Neural crest cell (in vitro differentiated cells): ENCODE data around the gene LRRC8E. TPM values are rescaled to one million over a fixed set of nuclear protein-coding genes. Genes with fewer than 3 reads are reported as not detected.
A peak's percentile ranks its signal among the peaks of the same experiment; 100 is the strongest.

Experiments
- DNase-seq: peaks from one replicate; pipeline ENCODE4 v3.0.0; 2021; ENCODE audit warnings: low read depth, mixed read lengths, low spot score
- H3K27ac Mint-ChIP-seq: one replicate; pipeline ENCODE4 v1.8.0; 2021; ENCODE audit warnings: mild to moderate bottlenecking, mixed read lengths; ENCODE audit not compliant: unreplicated experiment
- H3K27me3 Mint-ChIP-seq: 2 replicates; pipeline ENCODE4 v1.8.0; 2021; ENCODE audit warnings: low read depth, mild to moderate bottlenecking, mixed read lengths
- H3K36me3 Mint-ChIP-seq: 2 replicates; pipeline ENCODE4 v1.8.0; 2021; ENCODE audit warnings: low read depth, mild to moderate bottlenecking, mixed read lengths
- H3K4me1 Mint-ChIP-seq: 2 replicates; pipeline ENCODE4 v1.8.0; 2021; ENCODE audit warnings: mixed read lengths
- H3K4me3 Mint-ChIP-seq: one replicate; pipeline ENCODE4 v1.8.0; 2021; ENCODE audit warnings: mild to moderate bottlenecking, mixed read lengths
- H3K9me3 Mint-ChIP-seq: 2 replicates; pipeline ENCODE4 v1.8.0; 2021; ENCODE audit warnings: mixed read lengths
- total RNA-seq: library from RNA; stranded (reverse); gene quantifications from 2 replicates; pipeline ENCODE4 v1.2.1, GENCODE V29; 2021
- TF ChIP-seq, protein P1 (sequence below): fragments of 200-600 bp; sonication (generic); conservative IDR thresholded peaks from 2 replicates; pipeline ENCODE4 v1.5.0; 2021; ENCODE audit warnings: antibody characterized with exemption, mild to moderate bottlenecking

LRRC8E gene
- total RNA-seq, 1 donor from 2014 or later = 0.51 TPM

DNA sequence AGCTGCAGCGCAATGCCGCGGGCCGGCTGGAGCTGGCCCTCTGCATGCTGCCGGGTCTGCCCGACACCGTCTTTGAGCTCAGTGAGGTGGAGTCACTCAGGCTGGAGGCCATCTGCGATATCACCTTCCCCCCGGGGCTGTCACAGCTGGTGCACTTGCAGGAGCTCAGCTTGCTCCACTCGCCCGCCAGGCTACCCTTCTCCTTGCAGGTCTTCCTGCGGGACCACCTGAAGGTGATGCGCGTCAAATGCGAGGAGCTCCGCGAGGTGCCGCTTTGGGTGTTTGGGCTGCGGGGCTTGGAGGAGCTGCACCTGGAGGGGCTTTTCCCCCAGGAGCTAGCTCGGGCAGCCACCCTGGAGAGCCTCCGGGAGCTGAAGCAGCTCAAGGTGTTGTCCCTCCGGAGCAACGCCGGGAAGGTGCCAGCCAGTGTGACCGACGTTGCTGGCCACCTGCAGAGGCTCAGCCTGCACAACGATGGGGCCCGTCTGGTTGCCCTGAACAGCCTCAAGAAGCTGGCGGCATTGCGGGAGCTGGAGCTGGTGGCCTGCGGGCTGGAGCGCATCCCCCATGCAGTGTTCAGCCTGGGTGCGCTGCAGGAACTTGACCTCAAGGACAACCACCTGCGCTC lies 11.6 kb downstream of the LRRC8E start:
- Mint-ChIP-seq H3K4me1 (peaks cover 19% of the 10 kb centered on the region), H3K27me3 (peaks cover 6% of the 10 kb centered on the region), H3K27ac (no peak overlapping the region), H3K36me3 (no peaks in the 10 kb centered on the region), H3K4me3 (no peak overlapping the region), H3K9me3 (no peaks in the 10 kb centered on the region)
- TF ChIP-seq, protein P1, sequence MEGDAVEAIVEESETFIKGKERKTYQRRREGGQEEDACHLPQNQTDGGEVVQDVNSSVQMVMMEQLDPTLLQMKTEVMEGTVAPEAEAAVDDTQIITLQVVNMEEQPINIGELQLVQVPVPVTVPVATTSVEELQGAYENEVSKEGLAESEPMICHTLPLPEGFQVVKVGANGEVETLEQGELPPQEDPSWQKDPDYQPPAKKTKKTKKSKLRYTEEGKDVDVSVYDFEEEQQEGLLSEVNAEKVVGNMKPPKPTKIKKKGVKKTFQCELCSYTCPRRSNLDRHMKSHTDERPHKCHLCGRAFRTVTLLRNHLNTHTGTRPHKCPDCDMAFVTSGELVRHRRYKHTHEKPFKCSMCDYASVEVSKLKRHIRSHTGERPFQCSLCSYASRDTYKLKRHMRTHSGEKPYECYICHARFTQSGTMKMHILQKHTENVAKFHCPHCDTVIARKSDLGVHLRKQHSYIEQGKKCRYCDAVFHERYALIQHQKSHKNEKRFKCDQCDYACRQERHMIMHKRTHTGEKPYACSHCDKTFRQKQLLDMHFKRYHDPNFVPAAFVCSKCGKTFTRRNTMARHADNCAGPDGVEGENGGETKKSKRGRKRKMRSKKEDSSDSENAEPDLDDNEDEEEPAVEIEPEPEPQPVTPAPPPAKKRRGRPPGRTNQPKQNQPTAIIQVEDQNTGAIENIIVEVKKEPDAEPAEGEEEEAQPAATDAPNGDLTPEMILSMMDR = no peak
- no peak for DNase-seq

DNA sequence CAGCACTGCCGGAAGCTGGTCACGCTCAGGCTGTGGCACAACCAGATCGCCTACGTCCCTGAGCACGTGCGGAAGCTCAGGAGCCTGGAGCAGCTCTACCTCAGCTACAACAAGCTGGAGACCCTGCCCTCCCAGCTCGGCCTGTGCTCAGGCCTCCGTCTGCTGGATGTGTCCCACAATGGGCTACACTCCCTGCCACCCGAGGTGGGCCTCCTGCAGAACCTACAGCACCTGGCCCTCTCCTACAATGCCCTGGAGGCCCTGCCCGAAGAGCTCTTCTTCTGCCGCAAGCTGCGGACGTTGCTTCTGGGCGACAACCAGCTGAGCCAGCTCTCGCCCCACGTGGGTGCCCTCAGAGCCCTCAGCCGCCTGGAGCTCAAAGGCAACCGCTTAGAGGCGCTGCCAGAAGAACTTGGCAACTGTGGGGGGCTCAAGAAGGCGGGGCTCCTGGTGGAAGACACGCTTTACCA lies 12.1 kb downstream of the LRRC8E start:
- TF ChIP-seq, protein P1 = no peak

DNA sequence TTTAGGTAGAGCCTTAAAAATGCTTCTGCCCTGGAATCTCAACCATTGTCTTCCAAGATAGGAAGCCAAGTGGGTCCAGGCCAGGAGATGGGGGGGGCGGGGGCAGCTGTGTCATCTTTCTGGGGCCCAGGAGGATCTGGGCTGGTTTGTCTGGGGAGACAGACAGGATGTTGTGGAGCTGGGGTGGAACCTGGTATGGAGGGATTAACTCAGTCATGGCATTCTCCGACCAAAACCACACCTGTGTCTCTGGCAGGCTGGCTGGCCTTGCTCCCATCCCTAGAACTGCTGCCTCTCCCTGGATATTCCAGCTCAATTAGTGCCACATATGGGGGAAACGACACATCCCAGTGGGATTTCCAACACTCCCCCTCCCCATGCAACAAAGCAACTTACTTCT lies 12.6 kb downstream of the LRRC8E start:
- H3K27me3 Mint-ChIP-seq = peaks cover 6% of the 10 kb centered on the region
- H3K27ac Mint-ChIP-seq = no peak overlapping the region
- TF ChIP-seq, protein P1 = no peak

More for the DNA sequence above, 12.1 kb downstream of the LRRC8E start:
- Mint-ChIP-seq H3K9me3 (no peaks in the 10 kb centered on the region), H3K27me3 (peaks cover 6% of the 10 kb centered on the region), H3K4me1 (peaks cover 24% of the 10 kb centered on the region), H3K36me3 (no peaks in the 10 kb centered on the region), H3K27ac (no peak overlapping the region), H3K4me3 (peak overlapping the region; percentile 65)
- no peak for DNase-seq

DNA sequence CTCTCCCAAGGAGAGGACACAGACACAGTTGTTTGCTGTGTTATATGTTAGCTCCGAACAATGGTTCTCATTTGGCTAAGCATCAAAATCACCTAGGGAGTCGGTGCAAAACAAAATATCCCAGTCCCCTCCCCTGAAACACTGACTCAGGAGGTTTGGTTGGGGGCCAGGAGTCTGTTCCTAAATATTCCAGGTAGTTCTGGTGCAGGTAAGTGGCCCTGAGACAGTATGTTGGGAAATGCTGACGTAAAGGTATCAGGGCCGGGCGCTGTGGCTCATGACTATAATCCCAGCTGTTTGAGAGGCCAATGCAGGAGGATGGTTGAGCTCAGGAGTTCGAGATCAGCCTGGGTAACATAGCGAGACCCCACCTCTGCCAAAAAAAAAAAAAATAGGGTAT lies 13.0 kb downstream of the LRRC8E start:
- DNase-seq = no peak
- Mint-ChIP-seq H3K36me3 (peaks cover 2% of the 10 kb centered on the region), H3K4me3 (peak overlapping the region; percentile 65), H3K9me3 (no peaks in the 10 kb centered on the region), H3K27ac (no peak overlapping the region), H3K4me1 (peaks cover 28% of the 10 kb centered on the region), H3K27me3 (peaks cover 6% of the 10 kb centered on the region)
- TF ChIP-seq, protein P1 = no peak

More for the DNA sequence above, 12.6 kb downstream of the LRRC8E start:
- H3K36me3 Mint-ChIP-seq = peaks cover 2% of the 10 kb centered on the region
- H3K4me1 Mint-ChIP-seq = peaks cover 28% of the 10 kb centered on the region
- no peak for DNase-seq
- H3K4me3 Mint-ChIP-seq = peak overlapping the region; percentile 65
- no peaks in the 10 kb centered on the region for H3K9me3 Mint-ChIP-seq

DNA sequence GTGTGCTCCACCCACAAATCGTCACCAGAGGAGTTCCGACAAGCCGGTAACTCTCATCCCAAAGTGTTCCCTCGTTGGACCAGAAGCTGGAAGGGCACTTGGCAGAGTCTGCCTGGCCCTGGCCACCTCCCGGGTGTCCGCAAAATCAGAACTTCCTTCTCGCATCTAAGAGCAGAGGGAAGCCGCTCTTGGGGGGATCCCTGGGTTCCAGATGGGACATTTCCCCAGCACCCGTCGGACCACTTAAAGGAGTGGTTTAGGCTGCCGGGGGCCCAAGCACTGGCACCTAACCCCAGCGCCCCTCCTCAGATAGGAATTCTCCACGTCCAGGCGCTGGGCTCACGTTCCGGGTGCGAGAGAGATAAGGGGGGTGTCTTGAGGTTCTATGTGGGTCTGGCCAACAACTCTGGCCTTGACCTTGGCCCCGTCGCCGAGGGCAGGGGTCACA lies 14.5 kb downstream of the LRRC8E start:
- Mint-ChIP-seq H3K4me3 (peak overlapping the region; percentile 95), H3K27me3 (peaks cover 6% of the 10 kb centered on the region), H3K4me1 (peaks cover 25% of the 10 kb centered on the region), H3K9me3 (no peaks in the 10 kb centered on the region), H3K27ac (no peak overlapping the region), H3K36me3 (peaks cover 2% of the 10 kb centered on the region)
- TF ChIP-seq, protein P1 = no peak
- no peak for DNase-seq
